ENCODE results near the gene TYW1B. TPM values are rescaled to one million over a fixed set of nuclear protein-coding genes. Genes with fewer than 3 reads are reported as not detected.
"Not testable (repeated sequence)": the region's sequence is repeated elsewhere in the genome, so short reads cannot be mapped to it uniquely, and the experiment has no call there.

Gene TYW1B
- polyA plus RNA-seq, 3 donors: 0.17 to 2.9 (median 0.31) TPM

DNA sequence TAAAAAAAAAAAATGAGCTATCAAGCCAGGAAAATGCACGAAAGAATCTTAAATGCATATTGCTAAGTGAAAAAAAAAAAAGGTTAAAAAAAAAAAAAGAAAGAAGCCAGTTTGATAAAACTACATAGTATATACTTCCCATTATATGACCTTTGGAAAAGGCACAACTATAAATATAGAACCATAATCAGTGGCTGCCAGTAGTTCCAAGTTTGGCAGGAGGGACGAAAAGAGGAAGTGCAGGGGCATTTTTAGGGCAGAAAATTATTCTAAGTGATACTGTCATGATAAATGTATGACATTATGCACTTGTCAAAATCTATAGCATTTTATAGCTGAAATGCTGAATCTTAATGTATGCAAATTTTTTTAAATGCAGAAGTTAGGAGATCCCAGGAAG, 226.3 kb downstream of the TYW1B start:
- H3K36me3 ChIP-seq (replicated peaks in 1 of 2; ENCODE audit: control insufficient read depth in 1 of 2, insufficient read depth in 2 of 2, low read length in 2 of 2); H3K27ac ChIP-seq (ENCODE audit: low read depth in 1 of 2, low read length in 2 of 2); H4K20me1 ChIP-seq (ENCODE audit: insufficient read depth, low read length); H3K4me1 ChIP-seq (ENCODE audit: control insufficient read depth in 1 of 2, insufficient read depth in 2 of 2, low read length in 2 of 2); H3K9ac ChIP-seq (ENCODE audit: insufficient read depth, low read length, poor library complexity, severe bottlenecking); H3K4me2 ChIP-seq (replicated peaks; ENCODE audit: extremely low read depth, low read length, poor library complexity, severe bottlenecking); H3K4me1 Mint-ChIP-seq; H3K9me3 ChIP-seq (replicated peaks in 1 of 2; ENCODE audit: control insufficient read depth in 1 of 2, insufficient read depth in 1 of 2, low read length in 2 of 2); intact Hi-C loops (cut with micrococcal nuclease); H2AFZ ChIP-seq (ENCODE audit: insufficient read depth, low read depth, low read length, poor library complexity, severe bottlenecking); H3K79me2 ChIP-seq (ENCODE audit: insufficient read depth, low read length); H3K4me3 ChIP-seq (replicated peaks in 1 of 3; ENCODE audit: low read depth in 2 of 3, low read length in 3 of 3); DNase-seq; H3K4me3 Mint-ChIP-seq; H3K27ac Mint-ChIP-seq; H3K27me3 Mint-ChIP-seq (ENCODE audit: low read depth in 3 of 3); H3K9me3 Mint-ChIP-seq; H3K27me3 ChIP-seq (ENCODE audit: control insufficient read depth in 2 of 2, insufficient read depth in 2 of 2, low read length in 2 of 2): not testable (repeated sequence)
- no CpG with 5 or more reads among the region's 2 CpGs for WGBS (ENCODE audit: insufficient coverage)
- H3K36me3 Mint-ChIP-seq: peaks cover 11% of the 10 kb centered on the region in 2 donors

DNA sequence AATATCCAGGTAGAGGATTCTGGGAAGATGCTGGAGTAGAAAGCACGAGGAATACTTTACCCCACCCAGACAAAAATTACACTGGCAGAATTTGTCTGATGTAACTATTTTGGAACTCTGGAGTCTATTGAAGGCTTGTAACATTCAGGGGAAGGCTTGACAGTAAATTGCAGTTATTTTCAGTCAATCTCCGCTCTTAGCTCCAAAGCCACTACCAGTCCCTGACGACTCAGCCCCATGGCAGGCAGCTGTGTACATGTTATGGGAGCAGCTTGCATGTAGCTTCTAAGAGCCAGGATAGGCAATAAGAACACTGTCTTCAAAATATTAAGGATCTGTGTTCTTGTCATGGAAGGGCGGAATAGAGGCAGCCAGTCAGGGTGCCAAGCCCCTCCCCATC, 238.0 kb downstream of the TYW1B start:
- peaks cover 10 to 12% of the 10 kb centered on the region in 2 donors for H3K36me3 Mint-ChIP-seq
- H4K20me1 ChIP-seq (ENCODE audit: insufficient read depth, low read length); H2AFZ ChIP-seq (ENCODE audit: insufficient read depth, low read depth, low read length, poor library complexity, severe bottlenecking); H3K4me1 Mint-ChIP-seq; H3K9ac ChIP-seq (ENCODE audit: insufficient read depth, low read length, poor library complexity, severe bottlenecking); H3K27ac ChIP-seq (ENCODE audit: low read depth in 1 of 2, low read length in 2 of 2); H3K4me3 ChIP-seq (replicated peaks in 1 of 3; ENCODE audit: low read depth in 2 of 3, low read length in 3 of 3); H3K36me3 ChIP-seq (replicated peaks in 1 of 2; ENCODE audit: control insufficient read depth in 1 of 2, insufficient read depth in 2 of 2, low read length in 2 of 2); H3K27me3 ChIP-seq (ENCODE audit: control insufficient read depth in 2 of 2, insufficient read depth in 2 of 2, low read length in 2 of 2); H3K79me2 ChIP-seq (ENCODE audit: insufficient read depth, low read length); intact Hi-C loops (cut with micrococcal nuclease); H3K4me3 Mint-ChIP-seq; H3K27me3 Mint-ChIP-seq (ENCODE audit: low read depth in 3 of 3); H3K4me1 ChIP-seq (ENCODE audit: control insufficient read depth in 1 of 2, insufficient read depth in 2 of 2, low read length in 2 of 2); DNase-seq; H3K27ac Mint-ChIP-seq; H3K4me2 ChIP-seq (replicated peaks; ENCODE audit: extremely low read depth, low read length, poor library complexity, severe bottlenecking): not testable (repeated sequence)
- peaks cover 8 to 23% of the 10 kb centered on the region in 2 donors for H3K9me3 ChIP-seq (replicated peaks in 1 of 2; ENCODE audit: control insufficient read depth in 1 of 2, insufficient read depth in 1 of 2, low read length in 2 of 2)
- peaks cover 21 to 51% (median 40%) of the 10 kb centered on the region in 7 donors for H3K9me3 Mint-ChIP-seq
- no CpG with 5 or more reads among the region's 4 CpGs for WGBS (ENCODE audit: insufficient coverage)

DNA sequence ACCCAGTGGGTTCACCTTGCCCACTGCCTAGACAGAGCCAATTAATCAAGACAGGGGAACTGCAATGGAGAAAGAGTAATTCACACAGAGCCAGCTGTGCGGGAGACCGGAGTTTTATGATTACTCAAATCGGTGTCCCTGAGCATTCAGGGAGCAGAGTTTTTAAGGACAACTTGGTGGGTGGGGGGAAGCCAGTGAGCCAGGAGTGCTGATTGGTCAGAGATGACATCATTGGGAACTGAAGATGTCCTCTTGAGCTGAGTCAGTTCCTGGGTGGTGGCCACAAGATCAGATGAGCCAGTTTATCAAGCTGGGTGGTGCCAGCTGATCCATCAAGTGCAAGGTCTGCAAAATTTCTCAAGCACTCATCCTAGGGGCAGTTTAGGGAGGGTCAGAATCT, 240.7 kb downstream of the TYW1B start:
- H3K27me3 ChIP-seq (ENCODE audit: control insufficient read depth in 2 of 2, insufficient read depth in 2 of 2, low read length in 2 of 2); H3K4me1 ChIP-seq (ENCODE audit: control insufficient read depth in 1 of 2, insufficient read depth in 2 of 2, low read length in 2 of 2); DNase-seq; H3K79me2 ChIP-seq (ENCODE audit: insufficient read depth, low read length); H3K9ac ChIP-seq (ENCODE audit: insufficient read depth, low read length, poor library complexity, severe bottlenecking); H2AFZ ChIP-seq (ENCODE audit: insufficient read depth, low read depth, low read length, poor library complexity, severe bottlenecking); H3K4me1 Mint-ChIP-seq; H3K27me3 Mint-ChIP-seq (ENCODE audit: low read depth in 3 of 3); intact Hi-C loops (cut with micrococcal nuclease); H3K4me3 Mint-ChIP-seq; H4K20me1 ChIP-seq (ENCODE audit: insufficient read depth, low read length); H3K27ac Mint-ChIP-seq; H3K36me3 ChIP-seq (replicated peaks in 1 of 2; ENCODE audit: control insufficient read depth in 1 of 2, insufficient read depth in 2 of 2, low read length in 2 of 2); H3K27ac ChIP-seq (ENCODE audit: low read depth in 1 of 2, low read length in 2 of 2); H3K4me2 ChIP-seq (replicated peaks; ENCODE audit: extremely low read depth, low read length, poor library complexity, severe bottlenecking); H3K4me3 ChIP-seq (replicated peaks in 1 of 3; ENCODE audit: low read depth in 2 of 3, low read length in 3 of 3): not testable (repeated sequence)
- WGBS (ENCODE audit: insufficient coverage): 100% methylated on average over 1 of the region's 3 CpGs
- peaks cover 8 to 23% of the 10 kb centered on the region in 2 donors for H3K9me3 ChIP-seq (replicated peaks in 1 of 2; ENCODE audit: control insufficient read depth in 1 of 2, insufficient read depth in 1 of 2, low read length in 2 of 2)
- Mint-ChIP-seq H3K36me3 (peaks cover 14 to 15% of the 10 kb centered on the region in 2 donors), H3K9me3 (peaks cover 26 to 51% (median 33%) of the 10 kb centered on the region in 7 donors)

DNA sequence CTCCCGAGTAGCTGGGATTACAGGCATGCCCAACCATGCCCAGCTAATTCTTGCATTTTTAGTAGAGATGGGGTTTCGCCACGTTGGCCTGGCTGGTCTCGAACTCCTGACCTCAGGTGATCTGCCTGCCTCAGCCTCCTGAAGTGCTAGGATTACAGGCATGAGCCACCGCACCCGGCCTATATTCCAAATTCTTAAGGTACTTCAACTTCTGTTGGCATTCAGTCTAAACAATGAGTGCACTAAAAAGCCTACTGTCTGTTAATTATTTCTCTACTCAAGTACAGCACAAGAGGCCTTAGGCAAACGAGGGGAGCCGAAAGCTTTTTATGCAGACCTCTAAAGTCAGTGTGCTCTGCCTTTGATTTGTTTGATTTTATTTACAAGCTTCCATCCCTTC, 243.4 kb downstream of the TYW1B start:
- intact Hi-C loops (cut with micrococcal nuclease); DNase-seq; H4K20me1 ChIP-seq (ENCODE audit: insufficient read depth, low read length); H3K79me2 ChIP-seq (ENCODE audit: insufficient read depth, low read length); H3K36me3 ChIP-seq (replicated peaks in 1 of 2; ENCODE audit: control insufficient read depth in 1 of 2, insufficient read depth in 2 of 2, low read length in 2 of 2); H3K4me2 ChIP-seq (replicated peaks; ENCODE audit: extremely low read depth, low read length, poor library complexity, severe bottlenecking); H3K4me1 Mint-ChIP-seq; H3K27me3 Mint-ChIP-seq (ENCODE audit: low read depth in 3 of 3); H3K4me1 ChIP-seq (ENCODE audit: control insufficient read depth in 1 of 2, insufficient read depth in 2 of 2, low read length in 2 of 2); H3K4me3 ChIP-seq (replicated peaks in 1 of 3; ENCODE audit: low read depth in 2 of 3, low read length in 3 of 3); H3K27ac ChIP-seq (ENCODE audit: low read depth in 1 of 2, low read length in 2 of 2); H3K27me3 ChIP-seq (ENCODE audit: control insufficient read depth in 2 of 2, insufficient read depth in 2 of 2, low read length in 2 of 2); H3K9ac ChIP-seq (ENCODE audit: insufficient read depth, low read length, poor library complexity, severe bottlenecking); H2AFZ ChIP-seq (ENCODE audit: insufficient read depth, low read depth, low read length, poor library complexity, severe bottlenecking); H3K4me3 Mint-ChIP-seq: not testable (repeated sequence)
- H3K9me3 ChIP-seq (replicated peaks in 1 of 2; ENCODE audit: control insufficient read depth in 1 of 2, insufficient read depth in 1 of 2, low read length in 2 of 2): peaks cover 8 to 16% of the 10 kb centered on the region in 2 donors
- no CpG with 5 or more reads among the region's 8 CpGs for WGBS (ENCODE audit: insufficient coverage)
- Mint-ChIP-seq H3K27ac (peak overlapping the region in 1 of 7 donors; percentile 1), H3K9me3 (peaks cover 14 to 39% (median 22%) of the 10 kb centered on the region in 7 donors), H3K36me3 (peaks cover 14% of the 10 kb centered on the region in 2 donors)
